GM18951 (cell line): ENCODE measurements around the gene PITPNB.

Experiments
- POLR2A ChIP-seq: IDR thresholded peaks from 4 replicates; pipeline ENCODE4 v1.6.1; 2011; ENCODE audit warnings: mild to moderate bottlenecking; ENCODE audit not compliant: insufficient read length, insufficient read depth; ENCODE audit errors: extremely low read depth
- in situ Hi-C: fragments of 300-500 bp; cut with MboI; formaldehyde crosslinking; loops from one replicate; pipeline ENCODE4 v1.12.0; 2022; ENCODE audit warnings: low sequenced_read_pairs, mixed read lengths, inconsistent platforms; ENCODE audit not compliant: unreplicated experiment

The PITPNB gene

GRCh38 chr22:27919222-27919941, at the start of gene PITPNB:
Gene PITPNB, minus strand, starts transcription at chr22:27919256. Its CDS starts 65 bp downstream, at chr22:27919191.
- in situ Hi-C loops: no loop called here

GRCh38 chr22:27966168-27967064, 47.4 kb upstream of the PITPNB start:
- TF ChIP-seq POLR2A: no peak
- in situ Hi-C loops: no loop called here

More at GRCh38 chr22:27919222-27919941, at the start of gene PITPNB:
- peak; percentile 82 for TF ChIP-seq POLR2A

GRCh38 chr22:27962268-27963044, 43.4 kb upstream of the PITPNB start:
- no peak for TF ChIP-seq POLR2A
- in situ Hi-C loops: no loop called here

DNA sequence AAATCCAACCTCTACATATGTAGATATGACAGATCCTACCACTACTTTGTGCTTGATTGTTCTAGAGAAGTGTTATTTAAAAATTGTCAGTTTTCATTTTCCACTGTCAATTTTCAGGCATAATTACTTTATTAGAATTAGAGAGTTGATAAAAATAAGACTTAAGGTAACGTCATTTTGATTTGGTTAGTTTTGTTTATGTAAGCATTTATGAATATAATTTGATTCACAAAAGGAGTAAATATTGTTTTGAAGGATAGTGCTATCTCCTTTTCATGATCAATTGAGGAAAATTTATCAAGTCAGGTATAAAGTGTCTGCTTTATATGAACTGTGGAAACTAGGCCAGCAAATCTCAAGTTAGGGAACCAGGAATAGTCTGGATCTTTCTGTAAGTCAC, 42.6 kb upstream of the PITPNB start:
- in situ Hi-C loops: no loop called here
- TF ChIP-seq POLR2A: no peak

GRCh38 chr22:27961182-27961581, 42.1 kb upstream of the PITPNB start:
- no peak for TF ChIP-seq POLR2A
- in situ Hi-C loops: no loop called here

- in situ Hi-C loops: no loop called here
Measured at GRCh38 chr22:27959335-27960090, 40.5 kb upstream of the PITPNB start.

GRCh38 chr22:27952779-27953178, 33.7 kb upstream of the PITPNB start:
- no peak for TF ChIP-seq POLR2A
- in situ Hi-C loops: no loop called here

More at GRCh38 chr22:27959335-27960090, 40.5 kb upstream of the PITPNB start:
- no peak for TF ChIP-seq POLR2A

DNA sequence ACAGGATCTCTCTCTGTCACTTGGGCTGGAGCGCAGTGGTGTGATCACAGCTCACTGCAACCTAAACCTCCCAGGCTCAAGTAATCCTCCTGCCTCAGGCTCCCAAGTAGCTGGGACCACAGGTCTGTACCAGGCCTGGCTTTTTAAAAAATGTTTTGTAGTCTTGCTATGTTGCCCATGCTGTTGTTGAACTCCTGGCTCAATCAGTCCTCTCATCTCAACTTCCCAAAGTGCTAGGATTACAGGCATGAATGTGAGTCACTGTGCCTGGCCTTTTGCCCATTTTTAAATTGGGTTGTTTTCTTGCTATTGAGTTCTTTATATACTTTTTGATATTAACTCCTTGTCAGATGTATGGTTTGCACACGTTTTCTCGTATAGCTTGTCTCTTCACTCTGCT, 33.0 kb upstream of the PITPNB start:
- in situ Hi-C loops: no loop called here
- TF ChIP-seq POLR2A: no peak

GRCh38 chr22:27949421-27949820, 30.4 kb upstream of the PITPNB start:
- in situ Hi-C loops: no loop called here
- no peak for TF ChIP-seq POLR2A

- in situ Hi-C loops: no loop called here
- no peak for TF ChIP-seq POLR2A
Measured at GRCh38 chr22:27948569-27948968, 29.5 kb upstream of the PITPNB start.

DNA sequence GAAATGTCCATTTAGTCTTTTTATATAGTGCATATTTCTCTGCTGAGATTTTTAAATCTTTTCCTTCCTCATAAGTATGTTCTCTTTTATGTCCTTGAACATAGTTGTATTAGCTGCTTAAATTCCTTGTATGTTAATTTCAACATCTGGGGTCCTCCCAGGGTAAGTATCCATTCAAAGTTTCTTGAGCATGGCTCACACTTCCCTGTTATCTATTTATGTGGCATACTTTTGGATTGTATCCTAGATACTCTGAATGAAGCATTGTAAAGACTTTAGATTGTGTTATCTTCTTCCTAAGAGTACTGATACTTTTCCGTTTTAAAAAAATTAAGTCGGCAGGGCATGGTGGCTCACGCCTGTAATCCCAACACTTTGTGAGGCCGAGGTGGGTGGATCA, 28.4 kb upstream of the PITPNB start:
- in situ Hi-C loops: no loop called here
- no peak for TF ChIP-seq POLR2A

DNA sequence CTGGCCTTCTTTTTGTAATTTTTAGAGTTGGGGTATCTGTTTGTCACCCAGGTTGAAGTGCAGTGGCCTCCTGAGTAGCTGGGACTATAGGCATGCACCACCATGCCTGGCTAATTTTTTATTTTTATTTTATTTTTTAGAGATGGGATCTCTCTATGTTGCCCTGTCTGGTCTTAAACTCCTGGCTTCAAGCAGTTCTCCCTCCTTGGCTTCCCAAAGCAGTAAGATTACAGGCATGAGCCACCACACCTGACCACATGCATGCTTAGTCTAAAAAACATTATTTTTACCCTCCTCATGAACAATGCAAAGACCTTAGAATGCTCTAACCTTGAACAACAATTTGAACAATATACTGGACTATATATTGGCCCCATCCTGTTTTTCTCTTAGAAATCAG, 22.1 kb upstream of the PITPNB start:
- in situ Hi-C loops: no loop called here
- no peak for TF ChIP-seq POLR2A

- TF ChIP-seq POLR2A: no peak
- in situ Hi-C loops: no loop called here
Measured at GRCh38 chr22:27937453-27937852, 18.4 kb upstream of the PITPNB start.

GRCh38 chr22:27935897-27936296, 16.8 kb upstream of the PITPNB start:
- in situ Hi-C loops: no loop called here
- TF ChIP-seq POLR2A: no peak
